GM18907 (cell line): ENCODE measurements around the gene LRP1-AS.
A peak's percentile ranks its signal among the peaks of the same experiment; 100 is the strongest.
"Not testable (repeated sequence)": the region's sequence is repeated elsewhere in the genome, so short reads cannot be mapped to it uniquely, and the experiment has no call there.

Experiments used
- ATAC-seq: cut with Tn5 transposase; IDR thresholded peaks from one replicate; pipeline ENCODE4 v1.9.1; 2021; ENCODE audit warnings: mild to moderate bottlenecking, moderate library complexity; ENCODE audit not compliant: unreplicated experiment

Gene LRP1-AS

DNA sequence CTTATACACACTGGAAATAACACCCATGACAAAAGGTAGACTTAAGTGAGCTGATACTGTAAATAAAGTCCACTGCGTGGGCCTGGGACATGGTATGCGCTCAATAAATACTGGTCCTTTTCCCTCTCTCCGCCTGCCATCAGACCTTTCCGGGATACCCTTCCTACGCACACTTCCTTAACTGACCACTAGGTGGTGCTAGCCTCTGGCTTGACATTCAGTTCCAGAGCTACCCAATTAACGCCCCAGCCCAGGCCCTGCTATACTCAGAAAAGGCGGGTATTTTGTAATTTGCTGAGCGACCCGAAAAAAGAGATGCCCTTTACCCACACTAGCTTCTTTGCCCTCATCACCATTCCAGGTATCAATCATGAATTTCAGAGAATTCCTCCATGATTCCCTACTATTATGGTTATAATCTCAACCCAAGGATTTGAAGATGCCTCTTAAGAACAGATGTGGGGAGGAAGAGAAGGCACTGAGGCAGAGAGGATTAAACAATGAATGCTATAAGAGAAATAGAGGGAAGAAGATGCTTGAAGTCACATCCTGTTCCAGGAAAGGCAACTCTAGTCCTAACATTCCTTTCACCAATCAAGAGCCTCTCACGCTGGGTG lies 23.1 kb downstream of the LRP1-AS start:
- peak; percentile 42 for ATAC-seq

DNA sequence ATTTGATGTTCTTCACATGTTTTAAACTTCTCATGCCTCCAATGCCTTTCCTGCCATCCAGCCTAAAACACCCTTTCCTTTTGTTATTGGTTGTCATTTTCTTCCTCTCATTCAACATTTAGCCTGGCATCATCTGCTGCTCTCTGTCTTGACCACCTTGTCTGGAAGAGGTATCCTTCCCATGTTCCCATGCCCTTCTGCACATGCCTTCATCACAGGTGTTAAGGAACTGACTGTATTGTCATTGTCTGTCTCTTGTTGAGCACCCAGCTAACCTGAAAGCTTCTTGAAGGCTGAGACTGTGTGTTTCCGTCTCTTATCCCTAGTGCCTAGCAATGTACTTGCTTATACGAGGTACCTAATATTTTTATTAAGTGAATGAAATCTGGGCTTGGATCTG lies 23.6 kb downstream of the LRP1-AS start:
- ATAC-seq, result no peak

GRCh38 chr12:57120718-57121117 lies 26.7 kb downstream of the LRP1-AS start:
- not testable (repeated sequence) for ATAC-seq

DNA sequence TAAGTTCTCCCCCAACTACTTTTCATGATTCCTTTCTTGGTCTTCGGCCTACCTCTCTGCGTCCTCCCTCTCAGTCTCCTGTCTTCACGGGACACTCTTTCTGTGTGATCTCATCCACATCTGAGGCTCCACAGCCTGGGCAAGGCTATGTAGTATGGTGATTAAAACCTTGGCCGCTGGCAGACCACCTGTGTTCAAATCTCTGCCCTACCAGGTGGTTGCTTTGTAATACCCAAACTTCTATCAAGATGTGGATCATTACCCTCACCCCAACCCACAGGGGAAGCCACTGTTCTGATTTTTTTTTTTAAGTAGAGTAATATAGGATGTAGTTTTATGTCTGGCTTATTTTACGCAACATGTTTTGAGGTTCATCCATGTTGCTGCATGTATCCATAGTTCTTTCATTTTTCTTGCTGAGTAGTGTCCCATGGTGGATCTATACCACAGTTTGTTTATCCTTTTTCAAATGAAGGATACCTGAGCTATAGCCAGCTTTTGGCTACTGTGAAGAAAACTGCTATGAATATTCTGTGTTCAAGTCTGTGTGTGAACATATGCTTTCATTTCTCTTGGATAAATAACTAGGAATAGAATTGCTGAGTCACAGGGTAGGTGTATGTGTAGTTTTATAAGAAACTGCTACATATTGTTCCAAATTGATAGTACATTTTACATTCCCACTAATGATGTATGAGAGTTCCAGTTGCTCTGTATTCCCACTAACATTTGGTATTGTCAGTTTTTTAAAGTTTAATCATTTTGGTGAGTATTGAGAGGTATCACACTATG lies 27.9 kb downstream of the LRP1-AS start:
- no peak for ATAC-seq

GRCh38 chr12:57118711-57119271 lies 28.6 kb downstream of the LRP1-AS start:
- no peak for ATAC-seq

DNA sequence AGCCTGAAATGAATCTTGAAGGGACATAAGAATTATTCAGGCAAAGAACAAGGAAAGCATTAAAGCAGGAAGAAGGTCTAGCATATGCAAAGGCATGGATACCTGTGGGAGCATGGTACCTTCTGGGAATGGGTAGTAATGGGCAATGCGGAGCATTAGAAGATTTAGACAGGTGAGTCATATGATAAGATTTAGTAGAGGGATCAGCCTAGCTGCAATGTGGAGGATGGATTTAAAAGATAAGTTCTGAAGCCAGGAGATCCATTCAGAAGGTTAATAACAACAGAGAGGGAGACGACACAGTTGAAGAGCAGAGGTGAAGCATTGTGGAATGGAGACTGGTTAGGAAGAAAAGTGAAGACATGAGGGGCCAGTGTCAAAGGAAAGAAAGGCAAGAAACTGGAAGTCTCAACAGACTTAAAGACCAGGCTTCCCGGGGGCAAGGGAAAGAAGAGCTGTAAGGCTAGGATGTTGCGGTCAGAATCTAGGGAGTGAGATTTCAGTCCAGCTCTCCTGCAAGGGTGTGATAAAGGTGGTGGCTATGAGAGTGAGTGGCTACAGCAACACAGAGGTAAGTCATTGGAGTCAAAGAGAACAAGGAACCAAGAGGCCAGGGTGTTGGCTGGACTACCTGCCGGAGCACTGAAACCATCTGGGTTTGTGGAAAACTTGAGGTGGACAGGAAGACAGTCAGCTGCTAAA lies 30.7 kb downstream of the LRP1-AS start:
- ATAC-seq, result no peak

DNA sequence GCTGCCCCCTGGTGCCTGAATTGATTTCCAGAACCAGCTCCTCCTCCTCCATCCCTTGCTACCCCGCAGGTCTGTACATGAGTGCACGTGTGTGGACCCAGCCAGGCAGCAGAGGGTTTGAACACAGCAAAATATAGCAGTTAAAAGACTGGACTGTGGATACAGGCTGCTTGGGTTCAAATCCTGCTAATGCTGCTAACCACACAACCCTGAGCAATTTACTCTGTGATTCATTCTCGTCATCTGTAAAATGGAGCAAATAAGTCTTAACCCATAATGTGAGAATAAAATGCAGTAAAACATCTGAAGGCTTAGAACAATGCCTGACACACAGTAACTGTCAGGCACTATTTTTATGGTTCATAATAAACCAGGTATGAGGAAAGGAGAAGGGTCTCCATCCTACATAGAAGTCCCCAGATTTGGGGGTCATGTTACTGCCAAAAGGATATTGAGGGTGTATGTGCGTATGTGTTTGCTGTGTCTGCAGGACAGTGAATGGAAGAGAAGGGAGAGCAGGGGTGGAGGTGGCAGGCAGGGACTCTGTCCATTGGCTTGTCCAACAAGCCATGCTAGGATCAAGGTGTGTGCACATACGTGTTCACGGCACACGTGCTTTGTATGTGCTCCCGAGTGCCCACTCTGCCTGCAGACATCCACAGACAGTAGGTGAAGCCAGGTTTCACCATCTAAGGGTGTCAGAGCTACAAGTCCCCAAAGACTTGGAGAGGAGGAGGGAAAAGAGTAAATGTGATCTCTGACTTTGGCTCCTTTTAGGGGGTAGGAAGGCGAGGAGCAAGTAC lies 34.7 kb downstream of the LRP1-AS start:
- peak; percentile 65 for ATAC-seq

GRCh38 chr12:57111031-57111734 lies 36.2 kb downstream of the LRP1-AS start, which contains the start of gene STAT6:
STAT6 (minus strand) TSS chr12:57111362; CDS start chr12:57108278, 3,084 bp downstream.
- peak; percentile 60 for ATAC-seq

DNA sequence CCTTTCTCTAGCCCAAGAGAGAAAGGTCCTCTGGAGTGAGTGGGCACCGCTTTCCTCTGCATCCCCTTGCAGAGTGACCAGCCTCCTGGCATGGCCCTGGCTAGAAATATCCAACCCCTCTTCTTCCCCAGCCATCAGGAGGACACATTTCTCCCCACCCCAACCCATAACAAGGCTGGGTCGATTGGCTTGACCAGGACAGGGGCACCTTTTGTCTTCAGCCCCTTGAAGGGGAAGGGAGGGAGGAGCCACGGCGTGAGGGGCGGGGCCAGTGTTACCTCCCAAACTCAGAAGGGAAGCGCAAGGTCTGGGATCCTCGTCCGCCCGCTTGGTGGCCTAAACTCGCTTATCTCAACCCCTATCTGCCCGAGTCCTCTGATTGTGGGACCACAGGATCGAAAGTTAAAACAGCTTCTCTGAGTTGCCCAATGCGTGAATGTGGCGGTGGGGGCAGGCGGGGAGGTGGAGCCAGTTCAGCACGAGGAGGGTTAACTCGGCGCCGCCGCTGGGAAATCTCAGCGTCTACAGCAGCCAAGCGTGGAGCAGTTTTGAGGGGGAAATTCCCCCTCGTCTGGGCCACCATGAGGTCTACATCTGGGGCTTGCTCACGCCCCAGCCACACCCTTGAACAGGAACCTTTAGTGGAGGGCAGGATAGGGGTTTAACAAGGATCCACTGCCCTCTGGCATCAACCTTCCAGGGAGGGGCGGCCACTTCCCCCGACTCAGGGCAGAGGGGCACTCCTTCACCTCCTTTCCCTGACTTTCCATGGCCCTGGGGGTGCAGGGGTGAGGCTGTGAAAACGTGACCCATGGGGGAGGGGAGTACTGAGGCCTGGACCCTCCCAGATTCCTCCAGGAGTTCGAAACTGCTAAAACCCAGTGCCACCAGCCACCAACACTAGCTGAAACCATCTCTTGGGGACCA lies 37.1 kb downstream of the LRP1-AS start:
- ATAC-seq, result peak; percentile 59

- no peak for ATAC-seq
These were observed 38.0 kb downstream of the LRP1-AS start for GRCh38 chr12:57109207-57110103.

DNA sequence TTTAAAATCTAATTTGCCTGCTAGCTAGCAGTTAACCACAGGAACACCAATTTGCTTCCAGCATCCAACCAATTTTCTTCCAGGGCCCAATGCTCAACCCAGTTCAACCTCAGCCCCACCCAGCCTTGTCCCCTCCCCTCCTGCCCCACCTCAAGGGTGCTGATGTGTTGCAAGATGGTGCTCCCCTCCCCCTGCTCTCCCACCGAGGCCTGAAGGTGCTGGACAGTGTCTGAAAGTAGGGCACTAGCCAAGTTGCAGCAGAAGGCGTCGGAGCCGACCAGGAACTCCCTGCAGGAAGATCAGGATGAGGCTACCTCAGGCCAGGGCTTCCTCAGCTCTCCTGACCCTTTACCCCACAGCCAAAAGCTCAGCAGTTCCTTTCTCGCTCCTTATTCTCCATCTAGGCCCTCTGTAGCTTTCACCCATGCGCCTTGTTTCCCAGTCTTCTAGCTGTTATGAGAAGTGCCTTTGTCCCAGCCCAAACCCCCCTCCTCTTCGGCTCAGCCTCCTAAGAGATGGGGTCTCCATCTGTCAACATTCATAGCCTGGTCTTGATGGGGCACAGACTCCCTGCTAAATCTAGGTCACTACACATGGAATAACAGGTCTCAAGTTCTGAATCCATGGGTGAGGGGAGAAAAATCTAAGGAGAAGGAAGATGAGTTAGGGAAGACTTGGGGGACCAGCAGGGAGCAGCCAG lies 39.8 kb downstream of the LRP1-AS start:
- ATAC-seq, result no peak

GRCh38 chr12:57106021-57106708 lies 41.3 kb downstream of the LRP1-AS start:
- ATAC-seq, result no peak

GRCh38 chr12:57105011-57105753 lies 42.2 kb downstream of the LRP1-AS start:
- ATAC-seq, result no peak

GRCh38 chr12:57104292-57104910 lies 43.0 kb downstream of the LRP1-AS start:
- ATAC-seq, result no peak

DNA sequence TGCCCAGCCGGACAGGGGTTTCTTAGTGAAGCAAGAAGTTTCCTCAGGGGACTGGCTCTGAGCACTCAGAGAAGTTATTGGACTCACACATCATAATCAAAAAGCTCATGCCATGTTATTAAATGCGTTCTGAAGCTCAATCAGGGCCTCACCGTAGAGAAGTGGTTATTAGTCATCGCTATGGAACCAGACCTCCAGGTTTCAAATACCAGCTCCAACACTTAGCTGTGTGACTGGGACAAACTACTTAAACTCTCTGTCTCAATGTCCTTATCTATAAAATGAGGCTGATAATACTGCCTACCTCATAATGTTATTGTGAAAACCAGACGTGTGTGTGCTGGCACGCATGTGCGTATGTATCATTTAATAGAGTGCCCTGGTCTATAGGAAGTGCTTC lies 43.6 kb downstream of the LRP1-AS start:
- ATAC-seq, result no peak
